NCI-H774 (cell line): ENCODE measurements around the gene GUSB.
"Not testable (repeated sequence)": the region's sequence is repeated elsewhere in the genome, so short reads cannot be mapped to it uniquely, and the experiment has no call there.

ENCODE experiments used
- DNase-seq: peaks from one replicate; lab custom pipeline; 2025; lab: John Stamatoyannopoulos, UW

GUSB gene

DNA sequence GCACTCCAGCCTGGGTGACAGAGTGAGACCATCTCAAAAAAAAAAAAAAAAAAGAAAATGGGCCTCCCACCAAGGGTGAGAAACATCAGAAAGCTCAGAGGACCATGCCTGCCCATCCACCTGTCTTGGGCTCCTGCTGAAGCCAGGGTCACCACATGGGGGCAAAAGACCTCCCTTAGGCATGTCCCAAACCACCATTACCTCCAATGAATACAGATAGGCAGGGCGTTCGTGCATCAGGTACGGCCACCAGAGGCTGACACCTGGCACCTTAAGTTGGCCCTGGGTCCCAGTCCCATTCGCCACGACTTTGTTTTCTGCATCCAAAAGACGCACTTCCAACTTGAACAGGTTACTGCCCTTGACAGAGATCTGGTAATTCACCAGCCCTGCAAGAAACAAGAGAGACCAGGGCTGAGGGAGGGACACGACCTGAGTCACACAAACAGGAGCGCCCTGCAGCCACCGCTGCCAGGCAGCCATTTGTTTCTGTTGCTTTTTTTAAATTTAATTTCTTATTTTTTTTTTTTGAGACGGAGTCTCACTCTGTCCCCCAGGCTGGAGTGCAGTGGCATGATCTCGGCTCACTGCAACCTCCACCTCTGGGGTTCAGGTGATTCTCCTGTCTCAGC, 6.1 kb downstream of the GUSB start:
- no peak for DNase-seq

DNA sequence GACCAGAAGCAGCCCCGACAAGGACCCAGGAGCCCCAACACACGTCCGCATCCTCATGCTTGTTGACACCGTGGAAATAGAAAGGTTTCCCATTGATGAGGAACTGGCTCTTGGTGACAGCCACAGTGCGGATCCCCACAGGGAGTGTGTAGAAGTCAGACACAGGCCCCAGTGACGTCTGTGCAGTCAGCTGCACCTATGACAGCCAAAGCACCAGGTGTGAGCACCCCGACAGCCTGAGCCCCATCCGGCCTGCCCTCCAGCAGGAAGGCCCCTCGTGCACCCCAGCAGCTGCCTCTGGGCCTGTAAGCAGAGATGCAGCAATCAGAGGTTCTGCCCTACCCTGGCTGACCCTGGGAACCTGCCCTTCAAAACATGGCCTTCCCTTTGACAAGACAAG, 7.1 kb downstream of the GUSB start:
- no peak for DNase-seq

DNA sequence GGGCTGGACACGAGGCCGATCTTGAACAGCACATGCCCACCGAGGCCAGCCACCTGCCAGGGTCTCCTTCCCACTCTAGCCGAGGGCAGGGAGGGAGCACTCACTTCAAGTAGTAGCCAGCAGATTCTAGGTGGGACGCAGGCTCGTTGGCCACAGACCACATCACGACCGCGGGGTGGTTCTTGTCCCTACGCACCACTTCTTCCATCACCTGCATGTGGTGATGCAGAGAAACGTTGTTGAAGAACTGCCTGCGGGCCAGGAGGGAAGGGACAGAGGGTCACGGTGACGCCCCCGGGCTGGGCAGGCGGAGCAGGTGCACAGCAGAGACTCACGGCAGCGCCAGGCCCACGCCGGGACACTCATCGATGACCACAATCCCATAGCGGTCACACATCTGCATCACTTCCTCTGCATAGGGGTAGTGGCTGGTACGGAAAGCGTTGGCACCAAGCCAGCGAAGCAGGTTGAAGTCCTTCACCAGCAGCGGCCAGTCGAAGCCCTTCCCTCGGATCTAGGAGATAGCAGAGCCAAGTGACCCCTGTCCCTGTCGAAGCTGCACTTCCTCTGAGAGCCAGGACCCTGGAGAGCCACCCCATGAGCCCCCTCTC, 7.7 kb downstream of the GUSB start:
- DNase-seq, result no peak

DNA sequence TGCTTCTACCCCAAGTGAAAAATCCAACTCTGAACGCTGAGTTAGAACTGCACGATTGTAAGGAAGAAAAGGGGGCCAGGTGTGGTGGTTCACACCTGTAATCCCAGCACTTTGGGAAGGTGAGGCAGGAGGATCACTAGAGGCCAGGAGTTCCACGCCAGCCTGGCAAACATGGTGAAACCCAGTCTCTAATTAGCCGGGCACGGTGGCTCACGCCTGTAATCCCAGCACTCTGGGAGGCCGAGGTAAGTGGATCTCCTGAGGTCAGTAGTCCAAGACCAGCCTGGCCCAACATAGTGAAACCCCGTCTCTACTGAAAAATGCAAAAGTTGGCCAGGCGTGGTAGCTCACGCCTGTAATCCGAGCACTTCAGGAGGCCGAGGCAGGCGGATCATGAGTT, 9.0 kb downstream of the GUSB start:
- DNase-seq, result no peak

DNA sequence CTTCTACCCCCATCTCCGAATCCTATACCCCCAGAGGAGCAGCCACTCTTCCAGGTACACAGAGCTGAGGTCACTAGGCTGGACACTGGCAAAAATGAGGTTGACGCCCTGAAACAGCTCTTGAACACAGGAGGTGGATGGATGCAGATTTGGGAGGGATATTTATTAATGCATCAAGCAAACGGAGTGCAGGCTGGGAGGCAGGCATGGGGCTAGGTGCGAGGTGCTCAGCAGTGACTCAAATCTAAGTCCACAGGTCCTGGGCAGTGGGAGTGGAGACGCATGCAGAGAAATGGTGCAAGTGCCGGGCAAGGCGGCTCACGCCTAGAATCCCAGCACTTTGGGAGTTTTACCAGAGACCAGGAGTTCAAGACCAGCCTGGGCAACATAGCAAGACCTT, 11.0 kb downstream of the GUSB start:
- no peak for DNase-seq

DNA sequence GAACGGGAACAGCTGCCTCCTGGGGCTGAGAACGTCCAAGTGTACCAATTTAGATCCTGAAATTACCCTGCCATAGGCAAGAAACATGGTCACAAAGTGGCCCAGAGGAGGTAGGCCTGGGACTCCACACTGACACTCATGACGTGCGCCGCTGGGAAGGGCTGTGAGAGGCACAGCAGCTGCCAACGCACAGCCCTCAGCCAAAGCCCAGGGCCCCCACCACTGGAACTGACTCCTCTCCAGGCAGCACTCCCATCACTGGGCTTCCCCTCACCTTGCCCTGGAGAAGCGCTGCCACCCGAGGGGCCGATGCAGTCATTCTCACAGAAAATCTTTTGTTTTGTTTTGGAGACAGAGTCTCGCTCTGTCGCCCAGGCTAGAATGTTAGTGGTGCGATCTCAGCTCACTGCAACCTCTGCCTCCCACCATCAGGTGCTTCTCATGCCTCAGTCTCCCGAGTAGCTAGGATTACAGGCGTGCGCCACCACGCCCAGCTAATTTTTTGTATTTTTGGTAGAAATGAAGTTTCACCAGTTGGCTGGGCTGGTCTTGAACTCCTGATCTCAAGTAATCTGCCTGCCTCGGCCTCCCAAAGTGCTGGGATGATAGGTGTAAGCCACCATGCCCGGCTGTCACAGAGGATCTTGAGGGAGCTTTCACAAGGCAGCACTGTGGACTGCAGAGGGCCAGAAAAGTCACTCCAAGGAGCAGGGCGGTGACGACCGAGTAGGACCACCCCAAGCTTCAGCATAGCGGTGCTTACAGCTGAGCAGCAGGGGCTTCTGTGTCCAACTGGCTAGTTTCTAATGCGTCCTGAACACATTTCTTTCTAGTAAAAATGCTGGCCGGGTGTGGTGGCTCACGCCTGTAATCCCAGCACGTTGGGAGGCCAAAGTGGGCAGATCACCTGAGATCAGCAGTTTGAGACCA, 13.5 kb downstream of the GUSB start:
- no peak for DNase-seq

DNA sequence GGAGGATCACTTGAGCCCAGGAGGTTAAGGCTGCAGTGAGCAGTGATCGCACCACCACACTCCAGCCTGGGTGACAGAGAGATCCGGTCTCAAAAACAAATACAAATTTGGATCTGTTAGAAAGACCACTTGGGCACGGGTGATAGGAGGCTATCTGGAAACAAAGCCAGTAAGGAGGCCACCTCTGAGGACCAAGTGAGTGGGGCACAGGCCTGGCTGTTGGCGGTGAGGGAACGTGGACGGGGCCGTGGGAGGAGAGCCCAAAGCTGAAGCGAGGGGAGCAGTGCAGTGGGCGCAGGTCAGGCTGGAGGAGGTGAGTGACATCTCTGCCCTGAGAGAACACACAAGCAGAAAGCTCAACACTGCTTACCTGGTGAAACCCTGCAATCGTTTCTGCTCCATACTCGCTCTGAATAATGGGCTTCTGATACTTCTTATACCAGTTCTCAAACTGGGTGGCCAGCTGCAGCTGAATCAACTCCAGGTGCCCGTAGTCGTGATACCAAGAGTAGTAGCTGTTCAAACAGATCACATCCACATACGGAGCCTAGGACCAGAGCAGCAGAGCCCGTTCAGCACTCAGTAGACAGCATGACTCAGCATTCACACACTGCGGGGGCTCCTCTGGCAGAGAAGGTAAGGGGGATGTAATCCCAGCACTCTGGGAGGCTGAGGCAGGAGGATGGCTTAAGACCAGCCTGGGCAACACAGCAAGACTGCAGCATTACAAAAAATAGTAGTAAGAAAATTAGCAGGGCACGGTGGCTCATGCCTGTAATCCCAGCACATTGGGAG, 14.5 kb downstream of the GUSB start:
- no peak for DNase-seq

DNA sequence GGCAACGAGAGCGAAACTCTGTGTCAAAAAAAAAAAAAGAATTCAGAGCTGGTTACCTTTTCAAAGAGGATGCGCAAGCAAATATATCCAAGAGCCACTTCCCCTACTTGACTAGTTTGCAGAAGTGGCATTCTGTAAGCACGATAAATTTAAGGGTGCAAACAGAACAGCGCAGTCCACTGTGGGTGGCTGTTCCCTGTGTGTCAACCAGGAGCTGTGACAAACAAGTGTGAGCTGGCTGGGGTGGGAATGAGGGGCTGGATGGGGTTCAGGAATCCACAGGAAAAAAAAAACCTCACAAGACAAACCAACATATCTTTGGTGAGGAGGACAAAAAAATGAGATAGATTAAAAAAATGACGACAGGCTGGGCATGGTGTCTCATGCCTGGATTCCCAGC, 15.9 kb downstream of the GUSB start:
- DNase-seq, result no peak

DNA sequence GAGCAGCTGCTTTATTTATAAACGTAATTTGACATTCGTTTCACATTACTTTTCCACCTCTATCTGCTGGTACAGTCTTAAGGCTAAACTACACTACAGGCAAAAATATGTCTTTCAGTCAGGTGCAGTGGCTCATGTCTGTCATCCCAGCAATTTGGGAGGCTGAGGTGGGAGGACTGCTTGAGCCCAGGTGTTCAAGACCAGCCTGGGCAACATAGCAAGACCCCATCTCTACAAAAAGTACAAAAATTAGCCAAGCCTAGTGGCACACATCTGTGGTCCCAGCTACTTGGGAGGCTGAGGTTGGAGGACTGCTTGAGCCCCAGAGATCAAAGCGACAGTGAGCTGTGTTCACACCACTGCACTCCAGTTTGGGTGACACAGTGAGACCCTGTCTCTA, 17.3 kb downstream of the GUSB start:
- DNase-seq, result not testable (repeated sequence)

DNA sequence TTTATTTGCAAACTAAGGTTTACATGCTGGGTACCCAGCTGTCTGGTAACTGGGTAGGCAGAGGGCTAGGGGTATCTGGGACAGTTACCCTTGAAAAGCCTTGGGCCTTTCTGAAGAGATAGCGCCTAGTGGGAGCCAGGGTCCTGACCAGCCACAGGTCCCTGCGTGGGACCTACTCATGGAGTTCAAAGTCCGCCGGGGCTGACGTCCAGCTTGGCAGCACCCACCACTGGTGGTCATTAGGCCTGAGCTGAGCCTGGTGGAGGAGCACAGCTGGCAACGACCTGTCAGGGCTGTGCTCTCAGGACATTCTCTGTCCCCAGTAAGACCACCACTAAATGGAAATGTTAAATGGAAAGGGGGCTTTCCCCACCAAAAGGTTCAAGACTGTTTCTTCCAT, 20.0 kb downstream of the GUSB start:
- DNase-seq, result no peak

DNA sequence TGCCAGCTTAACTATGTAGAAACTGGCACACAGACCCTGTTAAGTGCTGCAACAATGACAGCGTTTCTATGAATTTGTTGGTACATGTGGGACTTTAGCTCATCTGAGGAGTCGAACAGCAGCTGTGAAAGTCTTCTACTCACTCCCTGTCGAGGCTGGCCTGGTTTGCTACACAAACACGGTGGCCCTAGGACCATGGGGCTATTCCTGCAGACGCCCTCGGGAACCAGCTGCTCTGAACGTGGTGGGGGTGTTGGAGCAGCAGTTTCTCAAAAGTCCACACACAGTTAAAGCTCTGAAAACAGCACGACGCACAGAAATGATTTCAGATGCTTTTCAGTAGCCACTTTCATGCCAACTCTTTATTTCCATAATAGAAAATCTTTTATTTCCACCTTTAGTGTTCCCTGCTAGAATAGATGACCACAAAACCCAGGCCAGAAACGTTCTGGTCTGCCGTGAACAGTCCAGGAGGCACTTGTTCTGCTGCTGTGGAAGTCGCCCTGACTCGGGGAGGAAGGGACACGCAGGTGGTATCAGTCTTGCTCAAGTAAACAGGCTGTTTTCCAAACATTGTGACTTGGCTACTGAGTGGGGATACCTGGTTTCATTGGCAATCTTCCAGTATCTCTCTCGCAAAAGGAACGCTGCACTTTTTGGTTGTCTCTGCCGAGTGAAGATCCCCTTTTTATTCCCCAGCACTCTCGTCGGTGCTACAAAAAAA, 21.5 kb downstream of the GUSB start:
- no peak for DNase-seq

DNA sequence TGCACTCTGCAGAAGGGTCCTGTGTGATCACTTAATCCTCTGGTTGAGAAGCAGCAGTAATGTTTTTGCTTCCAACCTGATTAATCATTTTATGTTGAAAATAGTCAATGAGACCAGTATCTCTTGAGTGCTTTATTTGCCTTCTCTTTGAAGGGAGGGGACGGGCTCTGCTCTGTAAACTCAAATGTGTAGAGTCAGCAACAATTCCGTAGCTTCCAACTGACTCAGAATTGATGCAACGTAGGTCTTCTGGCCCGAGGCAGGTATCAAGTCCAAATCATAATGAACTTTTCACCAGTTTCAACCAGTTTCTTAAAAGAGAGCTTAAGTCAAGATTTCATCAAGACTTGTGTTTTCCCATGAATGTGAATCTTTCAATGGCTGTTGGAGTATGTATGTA, 26.3 kb downstream of the GUSB start:
- DNase-seq, result no peak

DNA sequence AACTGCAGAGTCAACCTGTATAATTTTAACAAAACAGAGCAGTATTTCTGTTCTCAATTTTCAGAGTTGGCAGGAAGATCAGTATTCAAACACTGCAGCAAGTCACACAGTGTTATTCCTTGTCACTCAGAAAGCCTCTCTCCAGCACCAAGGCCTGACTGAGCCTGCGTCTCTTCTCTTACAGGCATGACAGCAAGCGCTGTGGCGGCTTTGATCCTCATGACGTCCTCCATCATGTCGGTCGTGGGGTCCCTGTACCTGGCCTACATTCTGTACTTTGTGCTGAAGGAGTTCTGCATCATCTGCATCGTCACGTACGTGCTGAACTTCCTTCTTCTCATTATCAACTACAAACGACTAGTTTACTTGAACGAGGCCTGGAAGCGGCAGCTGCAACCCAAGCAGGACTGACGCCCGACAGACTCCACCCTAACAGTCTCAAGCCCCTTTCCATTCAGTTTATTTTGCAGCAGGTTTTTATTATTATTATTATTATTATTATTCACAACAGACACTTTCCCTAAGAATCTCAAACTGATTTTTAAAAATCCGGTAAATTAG, 28.0 kb downstream of the GUSB start:
- no peak for DNase-seq

DNA sequence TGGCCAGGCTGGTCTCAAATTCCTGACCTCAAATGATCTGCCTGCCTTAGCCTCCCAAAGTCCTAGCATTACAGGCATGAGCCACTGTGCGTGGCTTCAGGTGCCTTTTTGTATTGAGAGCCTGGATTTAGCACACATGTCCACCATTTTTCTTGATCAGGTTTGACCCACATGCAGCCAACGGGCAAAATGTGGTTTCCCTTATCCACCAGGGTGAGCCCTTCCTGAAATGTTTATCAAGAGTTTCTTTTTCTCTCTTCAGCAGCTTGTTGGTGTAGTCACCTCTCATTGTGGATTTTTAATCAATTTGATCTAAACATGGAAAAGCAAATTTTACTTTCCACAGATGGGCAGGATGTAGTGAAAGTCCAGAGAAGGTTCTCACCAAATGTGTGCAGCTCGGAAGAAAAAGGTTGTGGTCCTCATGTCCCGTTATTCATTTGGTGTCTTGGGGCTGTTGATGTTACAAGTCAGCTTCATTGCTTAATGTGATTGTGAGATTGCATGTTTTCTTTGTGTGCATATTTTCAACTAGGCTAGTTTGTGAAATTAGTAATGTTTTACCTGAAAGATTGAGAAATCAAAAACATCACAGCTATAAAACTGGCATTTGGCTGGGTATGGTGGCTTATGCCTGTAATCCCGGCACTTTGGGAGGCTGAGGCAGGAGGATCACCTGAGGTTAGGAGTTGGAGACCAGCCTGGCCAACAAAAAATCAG, 28.9 kb downstream of the GUSB start:
- no peak for DNase-seq

DNA sequence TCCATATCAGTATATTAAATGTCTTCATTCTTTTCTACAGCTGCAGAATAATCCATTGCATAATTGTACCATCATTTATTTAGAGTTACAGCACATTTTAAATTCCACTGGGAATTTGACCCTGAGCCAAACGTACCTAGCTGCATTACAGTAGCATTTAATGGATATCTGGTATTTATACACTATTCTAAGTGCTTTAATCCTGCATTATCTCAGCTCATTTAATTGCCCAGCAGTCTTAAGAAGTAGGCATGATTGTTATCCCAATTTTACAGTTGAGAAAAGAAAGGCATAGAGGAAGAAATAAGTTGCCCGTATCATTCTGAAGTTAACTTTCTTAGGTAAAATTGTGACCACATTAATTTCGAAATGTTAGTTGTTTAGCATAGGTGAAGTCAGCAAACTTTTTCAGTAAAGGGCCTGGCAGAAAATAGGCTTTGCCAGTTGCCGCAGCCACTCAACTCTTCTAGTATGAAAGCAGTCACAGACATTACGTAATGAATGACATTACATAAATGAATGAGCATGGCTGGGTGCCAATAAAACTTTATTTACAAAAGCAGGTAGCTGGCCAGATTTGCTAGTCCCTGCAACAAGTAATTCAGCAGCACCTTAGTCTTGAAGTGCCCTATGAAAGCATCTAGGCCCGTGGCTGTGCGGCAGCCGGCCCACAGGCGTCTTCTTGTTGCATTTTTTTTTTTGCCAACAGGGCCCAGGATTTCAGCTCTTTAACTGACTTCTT, 30.0 kb downstream of the GUSB start:
- DNase-seq, result peak; percentile 69

DNA sequence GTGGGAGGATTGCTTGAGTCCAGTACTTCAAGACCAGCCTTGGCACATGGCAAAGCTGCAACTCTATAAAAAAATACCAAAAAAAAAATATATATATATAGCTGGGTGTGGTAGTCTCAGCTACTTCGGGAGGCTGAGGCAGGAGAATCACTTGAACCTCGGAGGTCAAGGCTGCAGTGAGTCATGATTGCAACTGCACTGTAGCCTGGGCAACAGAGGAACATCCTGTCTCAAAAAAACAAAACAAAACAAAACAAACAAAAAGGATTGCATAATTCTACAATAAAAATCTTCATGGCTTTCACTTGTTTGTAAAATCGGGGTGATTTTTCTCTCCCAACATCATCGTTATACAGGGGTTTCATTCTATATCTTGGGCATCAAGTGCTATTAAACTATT, 35.1 kb downstream of the GUSB start:
- DNase-seq, result no peak

DNA sequence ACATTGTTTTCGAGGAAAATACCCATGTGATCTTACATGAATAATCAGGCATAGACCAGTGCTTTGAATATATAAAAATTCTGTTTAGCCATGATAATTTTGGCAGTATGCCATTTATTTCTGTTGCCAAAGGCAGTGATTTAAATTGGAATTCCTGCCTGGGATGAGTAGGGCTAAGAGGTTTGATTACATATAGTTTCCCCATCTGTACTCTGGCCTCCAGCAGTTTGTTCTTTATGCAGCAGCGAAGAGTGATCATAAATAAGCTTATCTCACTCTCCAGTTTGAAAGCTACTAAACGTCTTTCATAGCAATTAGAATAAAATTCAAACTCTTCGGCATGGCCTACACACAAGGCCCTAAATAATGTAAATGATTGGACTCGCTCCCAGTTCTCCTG, 36.2 kb downstream of the GUSB start:
- not testable (repeated sequence) for DNase-seq

DNA sequence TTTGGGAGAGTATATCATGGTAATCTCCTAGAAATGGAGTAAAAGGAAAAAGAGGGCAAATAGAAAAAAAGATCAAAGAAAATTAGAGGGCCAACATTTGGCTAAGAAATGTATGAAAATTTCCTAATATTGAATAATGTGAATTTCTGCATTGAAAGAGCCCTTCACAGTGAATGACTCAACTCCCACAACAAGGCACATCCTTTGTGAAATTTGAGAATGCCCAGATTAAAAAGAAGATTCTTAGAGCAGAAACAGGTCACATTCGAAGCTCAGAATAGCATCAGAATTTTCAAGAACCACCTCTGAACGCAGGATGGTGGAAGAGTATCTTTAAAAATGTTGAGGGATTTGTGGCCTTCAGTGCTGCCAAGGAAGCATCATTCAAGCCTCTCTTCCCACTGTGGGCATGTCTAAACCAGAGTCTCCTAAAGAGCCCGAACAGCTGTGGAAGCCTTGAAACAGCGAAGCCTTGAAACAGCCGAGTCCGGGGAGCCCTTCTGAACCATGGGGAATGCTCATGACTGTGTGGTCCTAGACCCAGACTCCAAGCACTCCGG, 43.6 kb downstream of the GUSB start:
- no peak for DNase-seq

DNA sequence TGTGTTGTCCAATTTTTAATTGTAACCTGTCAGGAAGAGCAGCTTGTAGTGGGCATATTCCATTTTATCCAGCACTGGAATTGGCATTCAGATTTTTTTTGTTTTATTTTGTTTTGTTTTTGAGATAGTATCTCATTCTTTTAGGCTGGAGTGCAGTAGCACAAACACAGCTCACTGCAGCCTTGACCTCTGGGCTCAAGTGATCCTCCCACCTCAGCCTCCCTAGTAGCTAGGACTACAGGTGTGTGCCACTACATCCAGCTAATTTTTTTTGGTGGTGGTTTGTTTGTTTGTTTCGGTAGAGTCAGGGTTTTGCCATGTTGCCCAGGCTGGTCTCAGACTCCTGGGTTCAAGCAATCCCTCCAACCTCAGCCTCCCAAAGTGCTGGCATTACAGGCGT, 44.7 kb downstream of the GUSB start:
- DNase-seq, result no peak

DNA sequence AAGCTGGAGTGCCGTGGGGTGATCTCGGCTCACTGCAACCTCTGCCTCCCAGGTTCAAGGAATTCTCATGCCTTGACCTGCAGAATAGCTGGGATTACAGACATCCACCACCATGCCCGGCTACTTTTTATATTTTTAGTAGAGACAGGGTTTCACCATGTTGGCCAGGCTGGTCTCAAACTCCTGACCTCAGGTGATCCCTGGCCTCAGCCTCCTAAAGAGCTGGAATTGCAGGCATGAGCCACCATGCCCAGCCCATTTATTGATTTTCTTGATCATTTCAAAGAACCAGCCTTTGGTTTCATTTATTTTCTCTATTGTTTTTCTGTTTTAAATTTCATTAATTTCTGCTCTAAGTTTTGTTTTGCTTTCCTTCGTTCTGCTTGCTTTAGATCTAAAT, 50.3 kb downstream of the GUSB start:
- no peak for DNase-seq
